Adrenal gland (tissue), 12 donors: ENCODE measurements around the gene RLN1. TPM values are rescaled to one million over a fixed set of nuclear protein-coding genes. Genes with fewer than 3 reads are reported as not detected.
"Not testable (repeated sequence)": the region's sequence is repeated elsewhere in the genome, so short reads cannot be mapped to it uniquely, and the experiment has no call there.

Experiments
- DNase-seq, 7 donors: peaks; one replicate each; pipeline ENCODE4 v3.0.0-alpha.2; 2019 to 2020
- H3K27ac ChIP-seq, 5 donors: fragments of 200-600 bp; sonication (generic) in 4 of 5; 1 replicate in 3 of 5; 2 replicates in 2 of 5; pipeline versions ENCODE4 v1.5.1 to v1.8.0; 2016 to 2020; ENCODE audit warnings: mild to moderate bottlenecking in 1 of 5
- H3K27me3 ChIP-seq: fragments of 200-600 bp; 2 replicates; pipeline ENCODE4 v1.8.0; 2021
- H3K36me3 ChIP-seq, 2 donors: fragments of 200-600 bp; replicated peaks in 1 of 2; 1 replicate in 1 of 2; 2 replicates in 1 of 2; pipeline versions ENCODE4 v1.5.1 to v1.8.0; 2018 to 2022
- H3K4me1 ChIP-seq, 2 donors: fragments of 200-600 bp; replicated peaks in 1 of 2; 1 replicate in 1 of 2; 2 replicates in 1 of 2; pipeline versions ENCODE4 v1.5.1 to v1.8.0; 2018 to 2021
- H3K4me3 ChIP-seq, 4 donors: fragments of 200-600 bp; sonication (generic) in 3 of 4; one replicate each; pipeline ENCODE4 v1.5.1; 2016 to 2018
- H3K9me3 ChIP-seq, 3 donors: fragments of 200-600 bp; sonication (generic) in 1 of 3; replicated peaks in 1 of 3; 1 replicate in 2 of 3; 2 replicates in 1 of 3; pipeline versions ENCODE4 v1.5.1 to v1.8.0; 2016 to 2021
- POLR2A ChIP-seq, 2 donors: fragments of 450-650 bp; IDR thresholded peaks; one replicate each; pipeline ENCODE4 v1.6.1; 2017; ENCODE audit warnings: antibody characterized with exemption in 2 of 2, mild to moderate bottlenecking in 2 of 2, moderate library complexity in 1 of 2
- WGBS, 4 donors: extraction: QIAGEN DNeasy Blood & Tissue Kit in 2 of 4; methylation state at CpG; one replicate each; pipeline versions ENCODE4 v1.1.5 to v1.1.7; 2013 to 2017; 5-methylcytosine and 5-hydroxymethylcytosine counted together
- intact Hi-C, 2 donors: fragments of 100-400 bp; cut with DNase I; formaldehyde crosslinking; loops; one replicate each; pipeline versions ENCODE4 v1.14.1 to v1.15.0; 2022 to 2023
- polyA plus RNA-seq, 3 donors: library from polyadenylated mRNA; stranded (reverse); fragments of 200-250 nt in 2 of 3; fragments of 350-450 nt in 1 of 3; fragmentation: Illumina TruSeq in 1 of 3; extraction: RNeasy Lipid Tissue Mini Kit (QIAGEN cat#74804) in 1 of 3; gene quantifications; one replicate each; pipeline ENCODE4 v1.2.3, GENCODE V29; 2013 to 2014
- total RNA-seq, 9 donors: library from RNA; depleted of rRNA in 4 of 9; stranded (reverse); fragments of >200 nt in 4 of 9; fragments of 120-200 nt in 1 of 9; fragmentation: NEBNext Ultra II Directional in 1 of 9; extraction: Animal tissue kit (Norgen Biotek cat#: 25700) in 1 of 9; gene quantifications; one replicate each; pipeline versions ENCODE4 v1.1.0 to v1.2.4, GENCODE V29; 2013 to 2023
- TF ChIP-seq, protein P1 (sequence below), 6 experiments: fragments of 450-650 bp in 4 of 6; fragments of 200-600 bp in 2 of 6; sonication (generic) in 1 of 6; IDR thresholded peaks; 1 replicate in 5 of 6; 2 replicates in 1 of 6; pipeline versions ENCODE4 v1.5.1 to v1.8.0; 2016 to 2021; ENCODE audit warnings: antibody characterized with exemption in 6 of 6, mild to moderate bottlenecking in 2 of 6, moderate library complexity in 1 of 6
- donor health status: healthy with polysubstance abuse.
- donor health status: Bipolar disorder and iron deficiency.
- donor health status: DM: yes; HTN: yes; CAD: no.
- donor health status: DM: no; HTN: no; CAD: no.
- donor health status: DM: no; HTN: no; CAD: no.
- donor health status: DM: yes; HTN: yes; CAD: no.

Gene RLN1
- total and polyA plus RNA-seq, 12 donors, result not detected

DNA sequence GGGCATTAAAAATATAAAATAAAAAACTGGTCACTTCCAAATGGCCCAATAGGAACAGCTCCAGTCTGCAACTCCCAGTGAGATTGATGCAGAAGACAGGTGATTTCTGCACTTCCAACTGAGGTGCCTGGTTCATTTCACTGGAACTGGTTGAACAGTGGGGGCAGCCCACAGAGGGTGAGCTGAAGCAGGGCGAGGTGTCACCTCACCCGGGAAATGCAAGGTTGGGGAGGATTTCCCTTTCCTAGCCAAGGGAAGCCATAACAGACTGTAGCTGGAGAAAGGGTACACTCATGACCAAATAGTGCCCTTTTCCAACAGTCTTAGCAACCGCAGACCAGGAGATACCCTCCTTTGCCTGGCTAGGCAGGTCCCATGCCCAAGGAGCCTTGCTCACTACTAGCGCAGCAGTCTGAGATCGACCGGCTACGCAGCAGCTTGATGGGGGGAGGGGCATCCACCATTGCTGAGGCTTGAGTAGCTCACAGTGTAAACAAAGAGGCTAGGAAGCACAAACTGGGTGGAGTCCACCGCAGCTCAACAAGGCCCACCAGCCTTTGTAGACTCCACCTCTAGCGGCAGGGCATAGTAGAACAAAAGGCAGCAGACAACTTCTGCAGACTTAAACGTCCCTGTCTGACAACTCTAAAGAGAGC lies 12.7 kb downstream of the RLN1 start:
- Histone ChIP-seq H3K9me3 (no peaks in the 10 kb centered on the region), H3K27me3 (no peaks in the 10 kb centered on the region), H3K4me1 (no peaks in the 10 kb centered on the region), H3K4me3 (no peak overlapping the region), H3K36me3 (no peaks in the 10 kb centered on the region), H3K27ac (no peak overlapping the region)
- 52 to 77% (median 61%) methylated on average over 10 of the region's 10 CpGs for WGBS, 4 donors
- TF ChIP-seq, protein P1, sequence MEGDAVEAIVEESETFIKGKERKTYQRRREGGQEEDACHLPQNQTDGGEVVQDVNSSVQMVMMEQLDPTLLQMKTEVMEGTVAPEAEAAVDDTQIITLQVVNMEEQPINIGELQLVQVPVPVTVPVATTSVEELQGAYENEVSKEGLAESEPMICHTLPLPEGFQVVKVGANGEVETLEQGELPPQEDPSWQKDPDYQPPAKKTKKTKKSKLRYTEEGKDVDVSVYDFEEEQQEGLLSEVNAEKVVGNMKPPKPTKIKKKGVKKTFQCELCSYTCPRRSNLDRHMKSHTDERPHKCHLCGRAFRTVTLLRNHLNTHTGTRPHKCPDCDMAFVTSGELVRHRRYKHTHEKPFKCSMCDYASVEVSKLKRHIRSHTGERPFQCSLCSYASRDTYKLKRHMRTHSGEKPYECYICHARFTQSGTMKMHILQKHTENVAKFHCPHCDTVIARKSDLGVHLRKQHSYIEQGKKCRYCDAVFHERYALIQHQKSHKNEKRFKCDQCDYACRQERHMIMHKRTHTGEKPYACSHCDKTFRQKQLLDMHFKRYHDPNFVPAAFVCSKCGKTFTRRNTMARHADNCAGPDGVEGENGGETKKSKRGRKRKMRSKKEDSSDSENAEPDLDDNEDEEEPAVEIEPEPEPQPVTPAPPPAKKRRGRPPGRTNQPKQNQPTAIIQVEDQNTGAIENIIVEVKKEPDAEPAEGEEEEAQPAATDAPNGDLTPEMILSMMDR (IDR thresholded peaks at IDR 0.05), result no peak
- no peak for TF ChIP-seq POLR2A (IDR thresholded peaks at IDR 0.05)
- DNase-seq, result peak in 1 of 7 donors; percentile 10
- intact Hi-C loops, result no loop called here

DNA sequence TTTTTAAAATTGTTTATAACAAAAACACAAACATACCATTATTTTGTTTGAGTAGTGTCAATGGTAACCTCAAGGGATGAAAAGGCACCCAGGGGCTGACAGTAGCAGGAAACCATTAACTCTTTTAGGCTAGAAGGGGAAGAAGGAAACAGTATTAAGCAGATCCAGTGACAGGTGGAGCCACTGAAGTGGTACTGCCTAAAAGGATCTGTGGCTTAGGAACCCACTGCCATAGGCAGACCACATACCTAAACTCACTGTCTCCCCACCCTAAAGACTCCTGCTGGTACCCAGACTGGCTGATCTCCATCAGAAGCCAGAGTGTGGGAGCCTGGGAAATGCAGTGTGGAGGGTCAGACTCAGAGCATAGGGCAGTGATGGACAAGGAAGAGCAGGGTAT lies 13.5 kb downstream of the RLN1 start:
- Histone ChIP-seq H3K36me3 (no peaks in the 10 kb centered on the region), H3K4me1 (no peaks in the 10 kb centered on the region), H3K9me3 (no peaks in the 10 kb centered on the region), H3K27me3 (no peaks in the 10 kb centered on the region), H3K27ac (no peak overlapping the region), H3K4me3 (no peak overlapping the region)
- intact Hi-C loops, result no loop called here
- DNase-seq, result no peak
- TF ChIP-seq, protein P1 (IDR thresholded peaks at IDR 0.05), result no peak

DNA sequence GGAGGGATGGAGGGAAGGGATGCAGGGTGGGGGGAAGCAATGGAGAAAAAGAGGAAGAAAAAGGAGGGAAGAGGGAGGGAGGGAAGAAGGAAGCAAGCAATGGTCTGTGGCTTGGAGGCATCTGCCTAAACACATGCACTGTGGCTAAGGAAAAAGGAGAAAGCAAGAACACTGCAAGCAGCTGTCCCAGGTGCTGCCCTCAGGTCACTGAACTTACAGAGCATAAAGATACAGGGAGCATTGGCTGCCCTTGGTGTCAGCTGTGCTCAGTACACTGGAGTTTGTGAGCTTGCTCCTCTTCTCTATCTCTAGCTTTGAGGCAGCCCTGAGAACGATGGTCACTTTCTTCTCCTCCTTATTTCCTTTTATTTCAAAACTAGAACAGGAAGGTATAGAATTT lies 18.1 kb downstream of the RLN1 start:
- H3K27ac ChIP-seq, H3K4me1 ChIP-seq, H3K4me3 ChIP-seq, DNase-seq, intact Hi-C loops, H3K9me3 ChIP-seq, H3K36me3 ChIP-seq, H3K27me3 ChIP-seq: not testable (repeated sequence)
- 48 to 92% (median 54%) methylated on average over 1 of the region's 1 CpG for WGBS, 4 donors

DNA sequence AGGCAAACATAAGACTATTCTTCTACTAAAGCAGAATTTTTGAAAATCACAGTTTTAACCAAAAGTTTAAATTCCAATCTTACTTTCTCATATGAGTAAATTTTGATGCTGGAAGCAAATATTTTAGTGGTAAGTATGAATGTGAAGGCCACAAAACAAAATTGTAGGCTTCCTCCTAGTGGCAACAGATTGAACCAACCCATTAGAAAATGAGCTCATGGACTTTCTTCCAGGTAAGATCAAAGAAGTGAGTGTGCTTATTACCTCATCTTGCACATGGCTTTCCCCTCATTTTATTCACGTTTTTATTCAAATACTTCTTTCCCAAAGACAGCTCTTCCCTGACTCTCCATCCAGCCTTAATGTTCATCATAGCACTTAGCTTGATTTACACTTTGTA lies 18.6 kb downstream of the RLN1 start:
- Histone ChIP-seq H3K27me3 (no peaks in the 10 kb centered on the region), H3K27ac (no peak overlapping the region), H3K9me3 (peaks cover 0 to 2% (median 0%) of the 10 kb centered on the region in 3 donors), H3K36me3 (no peaks in the 10 kb centered on the region), H3K4me3 (no peak overlapping the region), H3K4me1 (no peaks in the 10 kb centered on the region)
- no peak for TF ChIP-seq POLR2A (IDR thresholded peaks at IDR 0.05)
- TF ChIP-seq, protein P1 (IDR thresholded peaks at IDR 0.05), result no peak
- no peak for DNase-seq
- intact Hi-C loops, result no loop called here
- WGBS, 4 donors, result 4 to 18% (median 14%) methylated on average over 1 of the region's 1 CpG

DNA sequence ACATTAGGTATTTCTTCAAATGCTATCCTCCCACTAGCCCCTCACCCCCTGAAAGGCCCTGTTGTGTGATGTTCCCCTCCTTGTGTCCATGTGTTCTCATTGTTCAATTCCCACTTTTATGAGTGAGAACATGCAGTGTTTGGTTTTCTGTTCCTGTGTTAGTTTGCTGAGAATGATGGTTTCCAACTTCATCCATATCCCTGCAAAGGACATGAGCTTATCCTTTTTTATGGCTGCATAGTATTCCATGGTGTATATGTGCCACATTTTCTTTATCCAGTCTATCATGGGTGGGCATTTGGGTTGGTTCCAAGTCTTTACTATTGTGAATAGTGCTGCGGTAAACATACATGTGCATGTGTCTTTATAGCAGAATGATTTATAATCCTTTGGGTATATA lies 23.3 kb downstream of the RLN1 start:
- H3K36me3 ChIP-seq, H3K27ac ChIP-seq, H3K4me3 ChIP-seq, DNase-seq, H3K4me1 ChIP-seq, intact Hi-C loops, H3K27me3 ChIP-seq: not testable (repeated sequence)
- WGBS, 4 donors, result 83 to 100% (median 99%) methylated on average over 1 of the region's 1 CpG
- peaks cover 0 to 11% (median 0%) of the 10 kb centered on the region in 3 donors for H3K9me3 ChIP-seq
